GM19193 (cell line): ENCODE measurements around the gene MBD3L3.
A peak's percentile ranks its signal among the peaks of the same experiment; 100 is the strongest.
"Not testable (repeated sequence)": the region's sequence is repeated elsewhere in the genome, so short reads cannot be mapped to it uniquely, and the experiment has no call there.

ENCODE experiments used
- POLR2A ChIP-seq: IDR thresholded peaks from 4 replicates; pipeline ENCODE4 v1.6.1; 2011; ENCODE audit not compliant: insufficient read depth, insufficient read length; ENCODE audit errors: extremely low read depth

MBD3L3 gene

DNA sequence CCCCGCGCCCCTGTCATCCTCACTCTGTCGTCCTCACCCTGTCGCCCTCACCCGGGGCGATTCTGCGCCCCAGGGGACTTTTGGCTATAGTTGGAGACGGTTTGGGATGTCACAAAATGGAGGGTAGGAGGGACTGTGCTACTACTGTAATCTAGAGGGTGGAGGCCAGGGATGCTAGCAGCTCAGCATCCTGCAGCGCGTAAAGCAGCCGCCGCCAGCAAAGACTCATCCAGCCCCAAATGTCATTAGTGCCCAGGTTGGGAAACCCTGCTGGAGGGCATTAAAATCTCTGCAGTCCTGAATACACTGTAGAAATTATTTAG, 11.4 kb upstream of the MBD3L3 start:
- no peak for TF ChIP-seq POLR2A

- TF ChIP-seq POLR2A: peak; percentile 96
These were observed 10.8 kb upstream of the MBD3L3 start, which contains the start of gene ZNF557 for GRCh38 chr19:7069042-7069903. TSS of gene ZNF557 (plus strand) at chr19:7069703. CDS start at chr19:7075075, 5,372 bp downstream.

- TF ChIP-seq POLR2A: no peak
These were observed 10.1 kb upstream of the MBD3L3 start for GRCh38 chr19:7068599-7068998.

GRCh38 chr19:7067716-7068115, 9.2 kb upstream of the MBD3L3 start:
- TF ChIP-seq POLR2A: no peak

DNA sequence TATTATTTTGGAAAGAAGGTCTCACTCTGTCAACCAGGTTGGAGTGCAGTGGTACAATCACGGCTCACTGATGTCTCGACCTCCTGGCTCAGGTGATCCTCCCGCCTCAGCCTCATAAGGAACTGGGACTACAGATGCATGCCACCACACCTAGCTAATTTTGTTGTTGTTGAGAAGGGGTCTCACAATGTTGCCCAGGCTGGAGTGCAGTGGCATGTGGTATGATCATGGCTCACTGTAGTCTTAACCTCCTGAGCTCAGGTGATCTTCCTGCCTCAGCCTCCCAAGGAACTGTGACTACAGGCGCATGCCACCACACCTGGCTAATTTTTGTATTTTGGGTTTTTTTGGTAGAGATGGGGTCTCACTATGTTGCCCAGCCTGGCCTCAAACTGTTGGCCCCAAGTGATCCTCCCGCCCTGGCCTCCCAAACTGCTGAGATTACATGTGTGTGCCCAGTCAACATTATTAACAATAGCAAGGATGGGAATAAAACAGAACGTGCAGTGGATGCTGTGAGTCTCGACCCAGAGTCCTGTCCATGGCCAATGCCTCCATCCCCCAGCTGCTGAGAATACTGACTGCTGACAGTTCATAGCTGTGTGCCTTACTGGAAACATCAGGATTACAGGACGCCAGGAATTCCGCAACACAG, 5.4 kb upstream of the MBD3L3 start:
- TF ChIP-seq POLR2A: no peak

- no peak for TF ChIP-seq POLR2A
These were observed 4.9 kb upstream of the MBD3L3 start for GRCh38 chr19:7063339-7063738.

DNA sequence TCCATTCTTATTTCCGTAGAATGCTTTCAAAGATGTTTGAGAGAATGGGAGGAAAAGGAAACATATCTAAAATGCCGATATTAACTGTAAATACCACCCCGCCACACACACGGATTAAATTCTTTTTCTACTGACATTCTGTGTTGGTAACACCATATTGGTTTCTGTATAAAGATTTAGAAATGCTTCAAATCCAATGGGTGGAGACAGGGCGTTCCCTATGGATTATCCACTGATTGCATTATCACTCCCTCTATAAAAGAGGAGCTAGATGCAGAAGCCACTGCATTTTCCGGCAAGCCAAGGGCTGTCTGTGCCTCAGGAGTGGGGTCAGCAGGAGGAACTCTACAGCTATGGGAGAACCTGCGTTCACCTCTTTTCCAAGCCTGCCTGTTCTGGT, 9.5 kb downstream of the MBD3L3 start, which contains the start of gene MBD3L2:
Gene MBD3L2, plus strand, starts transcription at position 301 of the 400 bp plus-strand sequence. Its CDS starts 53 bp downstream, at position 354.
- not testable (repeated sequence) for TF ChIP-seq POLR2A

GRCh38 chr19:7040079-7040478, 18.4 kb downstream of the MBD3L3 start, which contains the start of gene MBD3L4:
TSS of gene MBD3L4 (minus strand) at chr19:7040179. CDS start at chr19:7040144, 35 bp downstream.
- not testable (repeated sequence) for TF ChIP-seq POLR2A

DNA sequence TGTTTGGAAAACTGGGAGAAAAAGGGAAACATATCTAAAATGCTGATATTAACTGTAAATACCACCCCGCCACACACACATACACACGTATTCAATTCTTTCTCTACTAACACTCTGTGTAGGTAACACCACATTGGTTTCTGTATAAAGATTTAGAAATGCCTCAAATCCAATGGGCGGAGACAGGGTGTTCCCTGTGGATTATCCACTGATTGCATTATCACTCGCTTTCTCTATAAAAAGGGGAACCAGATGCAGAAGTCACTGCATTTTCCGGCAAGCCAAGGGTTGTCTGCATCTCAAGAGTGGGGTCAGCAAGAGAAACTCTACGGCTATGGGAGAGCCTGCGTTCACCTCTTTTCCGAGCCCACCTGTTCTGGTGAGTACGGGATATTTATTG, 28.2 kb downstream of the MBD3L3 start, which contains the start of gene MBD3L5:
Gene MBD3L5, plus strand, starts transcription at position 301 of the 400 bp plus-strand sequence. Its CDS starts 34 bp downstream, at position 335.
- TF ChIP-seq POLR2A: not testable (repeated sequence)

GRCh38 chr19:7021331-7021730, 37.1 kb downstream of the MBD3L3 start, which contains the start of gene MBD3L2B:
TSS of gene MBD3L2B (minus strand) at chr19:7021431. CDS start at chr19:7021397, 34 bp downstream.
- not testable (repeated sequence) for TF ChIP-seq POLR2A

GRCh38 chr19:7018828-7019227, 39.6 kb downstream of the MBD3L3 start:
- no peak for TF ChIP-seq POLR2A

GRCh38 chr19:7013678-7014077, 44.8 kb downstream of the MBD3L3 start:
- no peak for TF ChIP-seq POLR2A

- no peak for TF ChIP-seq POLR2A
These were observed 47.5 kb downstream of the MBD3L3 start for GRCh38 chr19:7010722-7011593.

- TF ChIP-seq POLR2A: no peak
These were observed 50.6 kb downstream of the MBD3L3 start for GRCh38 chr19:7007859-7008258.
